ENCODE results near the gene GPATCH1.

GRCh38 chr19:33152176-33152575 is 71.2 kb downstream of the GPATCH1 start:
- TF ChIP-seq CTCF (IDR thresholded peaks at IDR 0.05; ENCODE audit: low read depth, low read length, missing input control) (no peak), RAD21 (IDR thresholded peaks at IDR 0.05) (no peak), EGR1 (IDR thresholded peaks at IDR 0.05; ENCODE audit: low read depth in 2 of 2) (no peak), REST (IDR thresholded peaks at IDR 0.05) (no peak), ZBTB33 (IDR thresholded peaks at IDR 0.05) (no peak)
